Activated T-cell treated with anti-CD3 and anti-CD28 coated beads for 4 hours (primary cell): Measurements from ENCODE around the gene CADPS.

ENCODE experiments used
- DNase-seq: peaks from one replicate; pipeline ENCODE4 v3.0.0-alpha.2; 2020

CADPS gene

DNA sequence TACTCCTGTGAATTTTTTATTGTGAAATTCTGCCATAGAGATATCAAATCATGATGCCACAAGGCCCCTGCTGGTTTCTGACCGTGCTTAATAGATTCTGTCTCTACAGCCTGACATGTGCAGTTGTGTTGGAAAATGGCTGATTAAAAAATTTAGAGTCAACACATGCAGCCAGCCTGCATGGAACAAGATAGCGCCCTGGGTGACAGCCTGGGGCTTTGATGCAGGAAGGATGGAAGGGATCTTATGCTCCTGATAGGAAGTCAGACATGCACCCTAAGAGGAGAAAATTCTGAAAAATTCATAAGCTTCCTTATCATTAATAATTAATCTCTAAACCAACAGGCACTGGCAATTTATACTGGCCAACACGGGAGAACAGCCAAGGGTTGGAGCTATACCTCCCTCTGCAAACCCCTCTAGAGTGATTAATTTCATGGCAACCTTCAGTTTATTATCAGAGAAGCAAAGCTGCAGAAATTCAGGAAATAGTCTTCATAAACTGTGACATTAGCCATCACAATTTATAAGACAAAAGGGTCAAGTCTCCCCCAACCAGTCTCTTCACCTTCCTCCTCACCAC, 198.4 kb downstream of the CADPS start:
- DNase-seq = no peak

DNA sequence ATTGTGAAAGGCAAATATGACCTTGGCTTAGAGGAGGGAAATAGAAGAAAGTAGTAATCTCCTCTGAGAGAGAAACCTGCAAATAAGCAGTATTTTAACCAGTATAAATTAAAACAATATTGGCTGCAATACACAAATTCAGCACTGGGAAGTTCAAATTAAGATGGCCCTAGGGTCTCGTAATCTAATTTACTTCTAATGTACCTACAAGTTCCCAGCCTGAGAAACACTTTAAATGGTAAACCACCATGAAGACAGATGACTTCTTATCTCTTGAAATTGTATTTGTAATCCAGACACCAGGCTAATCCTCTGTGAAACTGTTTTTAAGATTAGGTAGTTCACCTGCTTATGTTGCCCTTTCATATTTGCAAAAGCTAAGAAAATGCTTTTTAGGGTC, 199.7 kb downstream of the CADPS start:
- no peak for DNase-seq

GRCh38 chr3:62672988-62673313, 202.3 kb downstream of the CADPS start:
- no peak for DNase-seq

- no peak for DNase-seq
These were observed 202.8 kb downstream of the CADPS start for GRCh38 chr3:62672270-62672987.

- DNase-seq = no peak
These were observed 204.9 kb downstream of the CADPS start for GRCh38 chr3:62670351-62670750.

GRCh38 chr3:62669161-62669560, 206.1 kb downstream of the CADPS start:
- no peak for DNase-seq

GRCh38 chr3:62667714-62668113, 207.5 kb downstream of the CADPS start:
- DNase-seq = no peak

DNA sequence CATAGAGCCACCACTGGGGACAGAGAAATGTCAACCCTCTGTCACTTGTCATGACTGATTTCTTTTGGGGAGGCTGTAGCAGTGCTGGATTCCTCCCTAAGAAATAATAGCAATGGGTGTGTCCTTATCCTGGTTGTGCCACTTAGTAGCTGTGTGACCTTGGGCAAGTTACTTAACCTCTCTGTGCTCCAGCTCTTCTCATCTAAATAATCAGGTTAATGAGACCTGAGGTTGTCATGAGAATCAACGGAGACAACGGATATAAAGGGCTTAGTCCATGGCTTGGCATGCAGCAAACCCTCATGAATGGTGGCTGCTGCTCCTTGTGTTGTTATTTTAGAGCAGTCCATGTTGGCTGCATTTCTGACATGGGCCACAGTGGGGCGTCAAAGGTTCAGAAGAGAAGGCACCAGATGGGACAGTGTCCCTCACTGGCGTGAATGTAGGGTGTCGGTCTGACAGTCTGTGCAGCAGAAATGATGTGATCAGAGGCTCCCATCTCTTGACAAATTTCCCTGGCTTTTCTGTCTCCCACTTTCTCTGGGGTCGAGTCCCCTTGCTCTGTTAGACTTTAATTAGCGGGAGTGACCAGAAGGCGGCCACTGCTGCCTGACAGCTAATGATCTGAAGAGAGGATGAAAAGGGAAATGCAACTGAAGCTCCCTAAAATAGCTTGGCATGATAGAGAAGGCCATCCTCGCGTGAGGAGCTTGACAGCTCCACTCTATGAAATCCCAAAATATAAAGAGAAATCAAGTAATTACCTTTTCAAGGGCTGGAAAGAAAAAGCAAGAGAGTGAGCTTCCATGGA, 209.4 kb downstream of the CADPS start:
- no peak for DNase-seq

- no peak for DNase-seq
These were observed 212.5 kb downstream of the CADPS start for GRCh38 chr3:62662677-62663076.

DNA sequence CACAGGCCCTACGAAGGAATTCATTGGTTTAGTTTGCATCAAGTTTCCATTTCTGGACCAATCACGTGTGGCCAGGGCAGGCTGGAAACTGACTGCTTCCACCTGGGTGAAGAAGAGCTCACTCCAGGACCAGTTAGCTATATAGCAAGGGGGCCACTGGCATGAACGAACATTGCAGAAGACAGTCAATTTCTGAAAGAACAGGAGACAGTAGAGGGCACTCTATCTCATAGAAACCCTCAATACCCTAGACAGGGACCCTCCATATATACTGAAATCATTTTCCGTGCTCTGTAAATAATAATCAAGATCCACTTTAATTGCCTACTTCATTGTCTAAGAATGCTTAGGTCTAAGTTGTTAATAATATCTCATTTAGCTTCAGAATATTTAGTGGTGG, 215.6 kb downstream of the CADPS start:
- DNase-seq = no peak

DNA sequence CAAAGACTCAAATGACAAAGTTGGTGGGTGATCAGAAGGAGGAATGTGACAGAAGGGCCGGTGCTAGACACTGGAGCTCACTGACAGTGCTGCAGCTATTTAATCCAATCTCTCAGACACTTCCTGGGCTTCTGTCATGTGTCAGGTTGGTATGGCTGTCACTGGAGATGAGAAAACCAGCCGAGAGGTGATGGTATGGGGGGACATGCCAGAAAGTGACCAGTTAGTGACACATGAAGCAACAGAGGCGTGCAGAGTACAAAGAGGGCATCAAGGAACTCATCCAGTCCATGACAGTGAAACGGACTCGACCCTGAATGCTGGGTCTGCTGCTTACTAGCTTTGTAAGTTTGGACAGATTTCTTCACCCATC, 219.5 kb downstream of the CADPS start:
- no peak for DNase-seq

DNA sequence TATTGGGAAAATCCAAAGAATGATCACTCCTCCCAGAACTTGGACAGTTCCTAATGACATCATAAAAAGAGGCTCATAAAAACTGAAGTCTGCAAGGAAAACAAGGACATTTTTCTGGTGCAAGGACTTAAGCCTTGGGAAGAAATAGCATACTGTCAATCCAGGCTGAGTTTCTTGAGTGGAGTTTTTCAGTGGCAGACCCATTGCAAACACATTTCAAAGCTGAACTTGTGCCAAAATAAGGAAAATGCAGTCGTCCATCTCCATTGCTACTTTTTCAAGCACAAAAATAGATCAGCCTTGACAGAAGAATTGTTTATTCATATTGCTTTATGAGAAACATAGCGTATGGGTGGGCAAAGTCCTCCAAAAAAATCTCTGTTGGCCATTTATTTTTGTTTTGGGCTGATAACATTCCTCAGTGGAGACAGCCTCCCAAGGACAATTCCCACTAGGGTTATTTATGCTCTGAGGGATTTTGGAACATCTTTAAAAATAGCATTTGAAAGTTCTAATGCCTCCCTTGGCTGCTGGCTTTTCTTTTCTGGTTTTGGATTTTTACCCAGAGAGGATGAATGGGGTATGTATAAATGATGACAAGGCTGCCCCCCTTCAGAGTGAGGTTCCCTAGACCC, 220.0 kb downstream of the CADPS start:
- no peak for DNase-seq

DNA sequence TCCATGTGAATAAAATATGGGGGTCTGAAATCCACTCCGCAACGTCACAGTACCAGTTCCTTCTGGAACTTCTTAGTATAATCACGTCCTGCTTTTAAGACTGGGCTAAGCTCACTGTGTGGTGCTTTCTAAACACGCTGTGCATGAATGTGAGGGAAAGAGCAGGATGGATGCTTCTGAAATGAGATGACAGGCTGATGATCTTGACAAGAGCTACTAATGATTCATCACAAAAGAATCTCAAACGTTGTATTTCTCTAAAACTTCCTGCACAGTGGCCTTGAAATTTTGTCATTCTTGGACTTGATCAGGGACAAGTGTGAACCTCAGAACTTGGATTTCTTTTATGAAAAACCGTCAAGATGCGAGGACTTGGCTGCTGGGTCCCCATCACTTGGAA, 221.4 kb downstream of the CADPS start:
- no peak for DNase-seq

DNA sequence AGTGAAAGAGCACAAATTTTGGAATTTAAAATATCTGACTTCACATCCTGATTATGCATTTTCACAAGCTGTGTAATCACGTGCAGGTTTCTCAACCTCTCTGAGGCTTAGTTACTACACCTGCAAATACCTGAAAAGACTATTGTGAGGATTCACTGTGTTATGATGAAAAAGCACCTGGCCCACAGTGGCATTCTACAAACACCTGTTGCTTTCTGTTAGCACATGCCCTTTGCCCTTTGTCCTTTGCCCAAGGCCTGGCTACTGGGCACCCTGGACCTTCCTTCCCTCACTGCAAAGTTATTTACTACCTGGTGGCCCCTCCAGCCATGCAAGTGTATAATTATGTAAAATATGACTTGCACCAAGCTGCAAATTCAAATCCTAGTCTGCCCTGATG, 227.5 kb downstream of the CADPS start:
- no peak for DNase-seq

GRCh38 chr3:62644493-62644892, 230.7 kb downstream of the CADPS start:
- no peak for DNase-seq

GRCh38 chr3:62638316-62638715, 236.9 kb downstream of the CADPS start:
- DNase-seq = no peak

GRCh38 chr3:62636235-62636826, 238.9 kb downstream of the CADPS start:
- no peak for DNase-seq

GRCh38 chr3:62632510-62633294, 242.5 kb downstream of the CADPS start:
- no peak for DNase-seq

- DNase-seq = no peak
These were observed 243.7 kb downstream of the CADPS start for GRCh38 chr3:62631488-62631887.

DNA sequence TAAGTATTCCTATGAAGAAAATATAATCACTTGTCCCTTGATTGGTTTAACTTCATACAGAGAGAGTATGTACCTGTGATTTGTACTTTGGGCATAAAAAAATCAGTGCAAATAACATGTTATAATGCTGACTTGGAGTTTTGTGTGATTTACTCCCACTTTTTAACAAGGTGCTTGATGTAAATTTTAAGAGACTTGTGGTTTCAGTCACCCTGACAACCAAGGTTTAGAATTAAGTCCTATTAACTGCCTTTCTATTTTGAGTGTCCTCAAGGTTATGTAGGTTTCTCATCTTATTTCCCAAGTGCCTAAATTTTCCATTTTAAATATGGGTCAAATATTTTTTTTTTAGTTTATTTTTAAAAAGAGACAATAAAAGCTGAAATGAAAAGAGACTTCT, 244.6 kb downstream of the CADPS start:
- no peak for DNase-seq

- no peak for DNase-seq
These were observed 249.9 kb downstream of the CADPS start for GRCh38 chr3:62625268-62625667.

- DNase-seq = no peak
These were observed 251.0 kb downstream of the CADPS start for GRCh38 chr3:62624185-62624584.
